Measurements from ENCODE around the gene SLC6A6.

DNA sequence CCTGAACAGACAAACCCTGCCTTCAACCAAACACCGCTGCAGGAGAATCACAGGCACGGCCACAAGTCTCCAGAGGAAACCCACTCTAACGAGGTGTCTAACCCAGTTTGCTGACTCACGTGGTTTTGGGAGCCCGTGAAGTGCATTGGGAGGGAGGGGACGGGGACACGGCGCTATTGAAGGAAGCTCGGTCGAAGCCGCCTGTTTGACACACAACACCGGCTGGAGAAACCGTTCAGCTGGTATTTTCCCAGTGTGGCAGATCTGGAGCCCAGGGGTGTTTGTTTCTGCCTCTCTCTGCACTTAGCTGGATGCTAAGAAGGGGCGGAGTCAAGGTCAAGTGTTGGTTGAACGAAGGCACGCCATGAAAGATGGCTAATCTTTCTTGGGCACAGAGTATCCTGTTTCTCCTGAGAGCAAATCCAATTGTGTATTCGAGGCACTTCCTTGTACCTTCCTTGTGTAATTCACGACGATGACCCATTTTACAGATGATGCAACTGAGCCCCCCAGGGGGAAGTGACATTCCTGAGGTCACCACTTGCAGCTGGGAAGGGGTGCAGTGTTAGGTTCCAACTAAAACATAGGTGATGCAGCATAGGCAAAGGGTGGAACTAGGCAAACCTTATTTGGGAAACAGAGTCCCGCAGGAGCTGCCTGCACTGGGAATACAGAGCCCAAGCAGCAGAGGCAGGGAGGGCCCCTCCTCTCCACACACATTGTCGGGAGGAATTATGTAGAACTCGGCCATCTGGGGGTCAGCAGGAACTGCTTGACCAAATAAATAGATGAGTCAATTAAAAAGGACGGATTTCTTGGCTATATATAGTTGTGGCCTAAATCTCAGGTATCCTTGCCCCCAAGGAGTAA, 22.5 kb downstream of the SLC6A6 start:
- TF ChIP-seq, protein P1, sequence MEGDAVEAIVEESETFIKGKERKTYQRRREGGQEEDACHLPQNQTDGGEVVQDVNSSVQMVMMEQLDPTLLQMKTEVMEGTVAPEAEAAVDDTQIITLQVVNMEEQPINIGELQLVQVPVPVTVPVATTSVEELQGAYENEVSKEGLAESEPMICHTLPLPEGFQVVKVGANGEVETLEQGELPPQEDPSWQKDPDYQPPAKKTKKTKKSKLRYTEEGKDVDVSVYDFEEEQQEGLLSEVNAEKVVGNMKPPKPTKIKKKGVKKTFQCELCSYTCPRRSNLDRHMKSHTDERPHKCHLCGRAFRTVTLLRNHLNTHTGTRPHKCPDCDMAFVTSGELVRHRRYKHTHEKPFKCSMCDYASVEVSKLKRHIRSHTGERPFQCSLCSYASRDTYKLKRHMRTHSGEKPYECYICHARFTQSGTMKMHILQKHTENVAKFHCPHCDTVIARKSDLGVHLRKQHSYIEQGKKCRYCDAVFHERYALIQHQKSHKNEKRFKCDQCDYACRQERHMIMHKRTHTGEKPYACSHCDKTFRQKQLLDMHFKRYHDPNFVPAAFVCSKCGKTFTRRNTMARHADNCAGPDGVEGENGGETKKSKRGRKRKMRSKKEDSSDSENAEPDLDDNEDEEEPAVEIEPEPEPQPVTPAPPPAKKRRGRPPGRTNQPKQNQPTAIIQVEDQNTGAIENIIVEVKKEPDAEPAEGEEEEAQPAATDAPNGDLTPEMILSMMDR (IDR thresholded peaks at IDR 0.05), result no peak
- TF ChIP-seq POLR2A (IDR thresholded peaks at IDR 0.05), result no peak
